ENCODE measurements around the gene NXF2B. TPM values are rescaled to one million over a fixed set of nuclear protein-coding genes. Genes with fewer than 3 reads are reported as not detected.

Gene NXF2B
- polyA plus RNA-seq, 3 donors: not detected

DNA sequence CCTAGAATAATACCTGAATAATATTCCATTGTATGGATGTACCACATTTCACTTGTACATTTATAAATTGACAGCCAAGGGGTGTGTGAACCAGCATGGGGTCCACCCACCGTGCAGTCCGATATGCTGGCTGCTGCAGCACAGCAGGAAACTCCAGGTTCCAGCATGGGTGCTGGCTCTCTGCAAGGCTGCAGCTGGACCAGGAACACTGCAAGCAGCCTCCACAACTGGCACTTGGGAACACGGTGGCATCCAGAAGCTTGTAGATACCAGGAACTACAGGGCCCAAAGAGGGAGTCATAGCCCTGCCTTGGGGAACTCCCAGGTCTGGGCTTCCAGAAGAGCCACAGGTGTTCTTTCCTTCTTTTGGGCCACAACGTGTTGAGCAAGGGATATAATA, 101.6 kb downstream of the NXF2B start:
- intact Hi-C loops (cut with micrococcal nuclease): no loop called here
- no peaks in the 10 kb centered on the region for H3K9me3 ChIP-seq (replicated peaks in 1 of 2; ENCODE audit: control insufficient read depth in 1 of 2, insufficient read depth in 1 of 2, low read length in 2 of 2)
- H3K27ac ChIP-seq (ENCODE audit: low read depth in 1 of 2, low read length in 2 of 2): no peak overlapping the region
- no CpG with 5 or more reads among the region's 4 CpGs for WGBS (ENCODE audit: insufficient coverage)
- peaks cover 0 to 2% of the 10 kb centered on the region in 2 donors for H3K27me3 ChIP-seq (ENCODE audit: control insufficient read depth in 2 of 2, insufficient read depth in 2 of 2, low read length in 2 of 2)
- no peaks in the 10 kb centered on the region for H3K79me2 ChIP-seq (ENCODE audit: insufficient read depth, low read length)
- Mint-ChIP-seq H3K9me3 (peaks cover 0 to 3% (median 0%) of the 10 kb centered on the region in 7 donors), H3K4me3 (no peak overlapping the region), H3K4me1 (no peaks in the 10 kb centered on the region), H3K27ac (no peak overlapping the region), H3K27me3 (ENCODE audit: low read depth in 3 of 3) (peaks cover 0 to 6% (median 2%) of the 10 kb centered on the region in 3 donors), H3K36me3 (no peaks in the 10 kb centered on the region)
- no peak overlapping the region for H3K4me2 ChIP-seq (replicated peaks; ENCODE audit: extremely low read depth, low read length, poor library complexity, severe bottlenecking)
- no peak overlapping the region for H3K9ac ChIP-seq (ENCODE audit: insufficient read depth, low read length, poor library complexity, severe bottlenecking)
- H2AFZ ChIP-seq (ENCODE audit: insufficient read depth, low read depth, low read length, poor library complexity, severe bottlenecking): no peak overlapping the region
- H4K20me1 ChIP-seq (ENCODE audit: insufficient read depth, low read length): no peaks in the 10 kb centered on the region
- TF ChIP-seq, protein P1, sequence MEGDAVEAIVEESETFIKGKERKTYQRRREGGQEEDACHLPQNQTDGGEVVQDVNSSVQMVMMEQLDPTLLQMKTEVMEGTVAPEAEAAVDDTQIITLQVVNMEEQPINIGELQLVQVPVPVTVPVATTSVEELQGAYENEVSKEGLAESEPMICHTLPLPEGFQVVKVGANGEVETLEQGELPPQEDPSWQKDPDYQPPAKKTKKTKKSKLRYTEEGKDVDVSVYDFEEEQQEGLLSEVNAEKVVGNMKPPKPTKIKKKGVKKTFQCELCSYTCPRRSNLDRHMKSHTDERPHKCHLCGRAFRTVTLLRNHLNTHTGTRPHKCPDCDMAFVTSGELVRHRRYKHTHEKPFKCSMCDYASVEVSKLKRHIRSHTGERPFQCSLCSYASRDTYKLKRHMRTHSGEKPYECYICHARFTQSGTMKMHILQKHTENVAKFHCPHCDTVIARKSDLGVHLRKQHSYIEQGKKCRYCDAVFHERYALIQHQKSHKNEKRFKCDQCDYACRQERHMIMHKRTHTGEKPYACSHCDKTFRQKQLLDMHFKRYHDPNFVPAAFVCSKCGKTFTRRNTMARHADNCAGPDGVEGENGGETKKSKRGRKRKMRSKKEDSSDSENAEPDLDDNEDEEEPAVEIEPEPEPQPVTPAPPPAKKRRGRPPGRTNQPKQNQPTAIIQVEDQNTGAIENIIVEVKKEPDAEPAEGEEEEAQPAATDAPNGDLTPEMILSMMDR (IDR thresholded peaks at IDR 0.05): no peak
- H3K36me3 ChIP-seq (replicated peaks in 1 of 2; ENCODE audit: control insufficient read depth in 1 of 2, insufficient read depth in 2 of 2, low read length in 2 of 2): no peaks in the 10 kb centered on the region
- H3K4me1 ChIP-seq (ENCODE audit: control insufficient read depth in 1 of 2, insufficient read depth in 2 of 2, low read length in 2 of 2): no peaks in the 10 kb centered on the region
- no peak overlapping the region for H3K4me3 ChIP-seq (replicated peaks in 1 of 3; ENCODE audit: low read depth in 2 of 3, low read length in 3 of 3)
- no peak for DNase-seq

Other genes starting within 250 kb of the NXF2B start
- gene TCP11X1, start 224.7 kb downstream of the NXF2B start, polyA plus RNA-seq: not detected
- not detected for gene NXF2, start 192.8 kb downstream of the NXF2B start, polyA plus RNA-seq
- not detected for gene TCP11X2, start 31.8 kb upstream of the NXF2B start, polyA plus RNA-seq
- not detected for gene TMSB15A, start 76.7 kb upstream of the NXF2B start, polyA plus RNA-seq
- gene ARMCX5, start 159.5 kb upstream of the NXF2B start, polyA plus RNA-seq: 10 to 100 TPM in 1 of 3 donors, 1 to 10 TPM in 2; 5.2 to 10.6 (median 5.4) TPM
- under 1 TPM in 2 of 3 donors, not detected in 1; 0.03 to 0.47 TPM for gene GPRASP1, start 211.5 kb upstream of the NXF2B start, polyA plus RNA-seq

Data from CD14-positive monocyte (primary cell).